ENCODE data around the gene C1QTNF3. TPM values are rescaled to one million over a fixed set of nuclear protein-coding genes. Genes with fewer than 3 reads are reported as not detected.
"Not testable (repeated sequence)": the region's sequence is repeated elsewhere in the genome, so short reads cannot be mapped to it uniquely, and the experiment has no call there.

Gene C1QTNF3
- total RNA-seq, 2 experiments from 2014 or later: 1.5 to 1.8 TPM

- Mint-ChIP-seq H3K9me3 (no peaks in the 10 kb centered on the region), H3K4me3 (no peak overlapping the region), H3K4me1 (no peaks in the 10 kb centered on the region), H3K27me3 (no peaks in the 10 kb centered on the region), H3K36me3 (peaks cover 7% of the 10 kb centered on the region), H3K27ac (no peak overlapping the region)
- DNase-seq: no peak
Measured at GRCh38 chr5:34039398-34040157, 3.4 kb downstream of the C1QTNF3 start.

- no peaks in the 10 kb centered on the region for H3K27me3 Mint-ChIP-seq
- no peaks in the 10 kb centered on the region for H3K9me3 Mint-ChIP-seq
- no peaks in the 10 kb centered on the region for H3K4me1 Mint-ChIP-seq
- DNase-seq: no peak
- H3K27ac Mint-ChIP-seq: no peak overlapping the region
- peaks cover 7% of the 10 kb centered on the region for H3K36me3 Mint-ChIP-seq
- no peak overlapping the region for H3K4me3 Mint-ChIP-seq
Measured at GRCh38 chr5:34038838-34039237, 4.2 kb downstream of the C1QTNF3 start.

- H3K4me1 Mint-ChIP-seq: no peaks in the 10 kb centered on the region
- DNase-seq: no peak
- no peaks in the 10 kb centered on the region for H3K27me3 Mint-ChIP-seq
- H3K27ac Mint-ChIP-seq: no peak overlapping the region
- H3K9me3 Mint-ChIP-seq: no peaks in the 10 kb centered on the region
- H3K4me3 Mint-ChIP-seq: no peak overlapping the region
- peaks cover 7% of the 10 kb centered on the region for H3K36me3 Mint-ChIP-seq
Measured at GRCh38 chr5:34038390-34038789, 4.6 kb downstream of the C1QTNF3 start.

- no peaks in the 10 kb centered on the region for H3K9me3 Mint-ChIP-seq
- no peak overlapping the region for H3K4me3 Mint-ChIP-seq
- DNase-seq: no peak
- peaks cover 7% of the 10 kb centered on the region for H3K36me3 Mint-ChIP-seq
- no peaks in the 10 kb centered on the region for H3K4me1 Mint-ChIP-seq
- H3K27me3 Mint-ChIP-seq: no peaks in the 10 kb centered on the region
- H3K27ac Mint-ChIP-seq: no peak overlapping the region
Measured at GRCh38 chr5:34037726-34038125, 5.3 kb downstream of the C1QTNF3 start.

GRCh38 chr5:34035756-34036155 lies 7.3 kb downstream of the C1QTNF3 start:
- Mint-ChIP-seq H3K27me3 (no peaks in the 10 kb centered on the region), H3K27ac (no peak overlapping the region), H3K36me3 (peaks cover 7% of the 10 kb centered on the region), H3K4me3 (no peak overlapping the region), H3K4me1 (no peaks in the 10 kb centered on the region), H3K9me3 (no peaks in the 10 kb centered on the region)
- no peak for DNase-seq

GRCh38 chr5:34034534-34035327 lies 8.3 kb downstream of the C1QTNF3 start:
- Mint-ChIP-seq H3K4me3 (no peak overlapping the region), H3K27me3 (no peaks in the 10 kb centered on the region), H3K27ac (no peak overlapping the region), H3K4me1 (no peaks in the 10 kb centered on the region), H3K36me3 (peaks cover 7% of the 10 kb centered on the region), H3K9me3 (no peaks in the 10 kb centered on the region)
- no peak for DNase-seq

- H3K4me1 Mint-ChIP-seq: no peaks in the 10 kb centered on the region
- no peaks in the 10 kb centered on the region for H3K9me3 Mint-ChIP-seq
- no peak for DNase-seq
- H3K27ac Mint-ChIP-seq: no peak overlapping the region
- no peaks in the 10 kb centered on the region for H3K27me3 Mint-ChIP-seq
- H3K36me3 Mint-ChIP-seq: peaks cover 9% of the 10 kb centered on the region
- H3K4me3 Mint-ChIP-seq: no peak overlapping the region
Measured at GRCh38 chr5:34031966-34032365, 11.0 kb downstream of the C1QTNF3 start.

- no peak overlapping the region for H3K27ac Mint-ChIP-seq
- DNase-seq: no peak
Measured at GRCh38 chr5:34031117-34031516, 11.9 kb downstream of the C1QTNF3 start.

GRCh38 chr5:34030585-34030984 lies 12.4 kb downstream of the C1QTNF3 start:
- H3K4me3 Mint-ChIP-seq, H3K27ac Mint-ChIP-seq, H3K4me1 Mint-ChIP-seq, H3K27me3 Mint-ChIP-seq, DNase-seq, H3K9me3 Mint-ChIP-seq, H3K36me3 Mint-ChIP-seq: not testable (repeated sequence)

More at GRCh38 chr5:34031117-34031516, 11.9 kb downstream of the C1QTNF3 start:
- Mint-ChIP-seq H3K4me3 (no peak overlapping the region), H3K4me1 (no peaks in the 10 kb centered on the region), H3K27me3 (no peaks in the 10 kb centered on the region), H3K9me3 (no peaks in the 10 kb centered on the region), H3K36me3 (peaks cover 9% of the 10 kb centered on the region)

GRCh38 chr5:34030048-34030447 lies 13.0 kb downstream of the C1QTNF3 start:
- Mint-ChIP-seq H3K27me3 (no peaks in the 10 kb centered on the region), H3K27ac (no peak overlapping the region), H3K9me3 (no peaks in the 10 kb centered on the region), H3K36me3 (peaks cover 5% of the 10 kb centered on the region), H3K4me1 (no peaks in the 10 kb centered on the region), H3K4me3 (no peak overlapping the region)
- no peak for DNase-seq

GRCh38 chr5:34028349-34028748 lies 14.7 kb downstream of the C1QTNF3 start:
- no peak overlapping the region for H3K4me3 Mint-ChIP-seq
- H3K4me1 Mint-ChIP-seq: peaks cover under 1% of the 10 kb centered on the region
- peaks cover 4% of the 10 kb centered on the region for H3K36me3 Mint-ChIP-seq
- no peaks in the 10 kb centered on the region for H3K9me3 Mint-ChIP-seq
- no peak overlapping the region for H3K27ac Mint-ChIP-seq
- DNase-seq: no peak
- no peaks in the 10 kb centered on the region for H3K27me3 Mint-ChIP-seq

- no peaks in the 10 kb centered on the region for H3K27me3 Mint-ChIP-seq
- H3K9me3 Mint-ChIP-seq: no peaks in the 10 kb centered on the region
- H3K27ac Mint-ChIP-seq: no peak overlapping the region
- H3K4me1 Mint-ChIP-seq: peaks cover 18% of the 10 kb centered on the region
- DNase-seq: no peak
- no peak overlapping the region for H3K4me3 Mint-ChIP-seq
- peaks cover 12% of the 10 kb centered on the region for H3K36me3 Mint-ChIP-seq
Measured at GRCh38 chr5:34026089-34026761, 16.8 kb downstream of the C1QTNF3 start.

GRCh38 chr5:34022121-34022705 lies 20.8 kb downstream of the C1QTNF3 start:
- peaks cover 20% of the 10 kb centered on the region for H3K4me1 Mint-ChIP-seq
- peak; percentile 43 for DNase-seq
- H3K27me3 Mint-ChIP-seq: no peaks in the 10 kb centered on the region
- H3K36me3 Mint-ChIP-seq: peaks cover 15% of the 10 kb centered on the region
- peak overlapping the region; percentile 81 for H3K27ac Mint-ChIP-seq
- no peaks in the 10 kb centered on the region for H3K9me3 Mint-ChIP-seq
- no peak overlapping the region for H3K4me3 Mint-ChIP-seq

GRCh38 chr5:34021334-34021733 lies 21.7 kb downstream of the C1QTNF3 start:
- Mint-ChIP-seq H3K4me3 (no peak overlapping the region), H3K36me3 (peaks cover 15% of the 10 kb centered on the region), H3K27ac (peak overlapping the region; percentile 81), H3K9me3 (no peaks in the 10 kb centered on the region), H3K4me1 (peaks cover 20% of the 10 kb centered on the region), H3K27me3 (no peaks in the 10 kb centered on the region)
- DNase-seq: no peak

- Mint-ChIP-seq H3K36me3 (peaks cover 17% of the 10 kb centered on the region), H3K4me3 (no peak overlapping the region), H3K9me3 (no peaks in the 10 kb centered on the region), H3K27ac (no peak overlapping the region), H3K27me3 (no peaks in the 10 kb centered on the region), H3K4me1 (peaks cover 21% of the 10 kb centered on the region)
- no peak for DNase-seq
Measured at GRCh38 chr5:34020726-34021125, 22.3 kb downstream of the C1QTNF3 start.

Measured in activated naive CD8-positive, alpha-beta T cell treated with anti-CD3 and anti-CD28 coated beads for 36 hours (primary cell).